SH-SY5Y (cell line): ENCODE measurements around the gene RAD51B.

Experiments used
- GATA2 ChIP-seq: IDR thresholded peaks from 2 replicates; pipeline ENCODE4 v1.6.1; 2011; ENCODE audit warnings: mild to moderate bottlenecking, low read depth, low read length
- GATA3 ChIP-seq: IDR thresholded peaks from 2 replicates; pipeline ENCODE4 v1.6.1; 2011; ENCODE audit warnings: low read depth, mild to moderate bottlenecking, low read length, moderate library complexity

DNA sequence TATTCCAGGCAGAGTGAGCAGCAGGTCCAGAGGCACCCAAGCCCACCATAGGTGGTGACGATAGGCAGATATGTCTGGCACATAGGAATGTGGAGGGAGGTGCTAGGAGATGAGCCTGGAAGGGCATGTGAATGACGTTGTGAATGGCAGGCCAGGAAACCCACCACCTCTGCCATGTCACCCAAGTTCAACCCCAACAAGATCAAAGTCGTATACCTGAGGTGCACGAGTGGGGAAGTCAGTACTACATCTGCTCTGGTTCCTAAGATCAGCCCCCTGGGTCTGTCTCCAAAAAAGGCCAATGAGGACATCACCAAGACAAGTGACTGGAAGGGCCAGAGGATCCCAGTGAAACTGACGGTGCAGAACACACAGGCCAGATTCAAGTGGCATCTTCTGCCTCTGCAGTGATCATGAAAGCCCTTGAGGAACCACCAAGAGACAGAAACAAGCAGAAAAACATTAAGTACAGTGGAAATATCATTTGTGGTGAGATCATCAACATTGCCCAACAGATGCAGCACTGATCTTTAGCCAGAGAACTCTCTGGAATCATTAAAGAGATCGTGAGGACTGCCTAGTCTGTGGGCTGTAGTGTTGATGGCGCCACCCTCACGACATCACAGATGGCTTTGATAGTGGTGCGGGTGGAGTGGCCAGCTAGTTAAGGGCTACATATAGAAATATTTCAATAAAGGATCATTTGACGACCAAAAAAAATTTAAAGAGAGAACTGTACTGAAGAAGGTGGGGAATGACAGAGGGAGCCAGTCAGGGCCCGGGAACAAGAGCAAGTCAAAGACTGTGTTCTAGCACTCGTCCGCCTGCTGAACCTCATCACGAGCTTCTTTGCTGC, 873.6 kb downstream of the RAD51B start:
- TF ChIP-seq GATA2 (no peak), GATA3 (no peak)
